Esophagus muscularis mucosa (tissue), 4 donors: ENCODE measurements around the gene PTPN2.

Source experiments
- CTCF ChIP-seq, 3 experiments: fragments of 200-600 bp in 2 of 3; fragments of 450-650 bp in 1 of 3; sonication (generic) in 2 of 3; IDR thresholded peaks; one replicate each; pipeline ENCODE4 v1.5.1; 2017 to 2019; ENCODE audit warnings: antibody characterized with exemption in 3 of 3, mild to moderate bottlenecking in 2 of 3, moderate library complexity in 1 of 3
- EP300 ChIP-seq: sonication (generic); formaldehyde crosslinking; IDR thresholded peaks from one replicate; pipeline ENCODE4 v1.6.1; 2017; ENCODE audit warnings: antibody characterized with exemption
- POLR2A ChIP-seq: fragments of 450-650 bp; IDR thresholded peaks from one replicate; pipeline ENCODE4 v1.6.1; 2017; ENCODE audit warnings: antibody characterized with exemption, moderate library complexity, mild to moderate bottlenecking, low read depth
- POLR2AphosphoS5 ChIP-seq, 2 donors: sonication (generic); formaldehyde crosslinking; IDR thresholded peaks; one replicate each; pipeline ENCODE4 v1.6.1; 2017; ENCODE audit warnings: antibody characterized with exemption in 2 of 2

GRCh38 chr18:12745095-12745795 is 138.8 kb downstream of the PTPN2 start:
- TF ChIP-seq CTCF (IDR thresholded peaks at IDR 0.05): no peak
- no peak for TF ChIP-seq POLR2A
- no peak for TF ChIP-seq POLR2AphosphoS5 (IDR thresholded peaks at IDR 0.05)
- TF ChIP-seq EP300: no peak
